GM18861 (cell line): Measurements from ENCODE around the gene INSM1.

Source experiments
- ATAC-seq: cut with Tn5 transposase; IDR thresholded peaks from one replicate; pipeline ENCODE4 v1.9.1; 2021; ENCODE audit not compliant: unreplicated experiment

Gene INSM1

DNA sequence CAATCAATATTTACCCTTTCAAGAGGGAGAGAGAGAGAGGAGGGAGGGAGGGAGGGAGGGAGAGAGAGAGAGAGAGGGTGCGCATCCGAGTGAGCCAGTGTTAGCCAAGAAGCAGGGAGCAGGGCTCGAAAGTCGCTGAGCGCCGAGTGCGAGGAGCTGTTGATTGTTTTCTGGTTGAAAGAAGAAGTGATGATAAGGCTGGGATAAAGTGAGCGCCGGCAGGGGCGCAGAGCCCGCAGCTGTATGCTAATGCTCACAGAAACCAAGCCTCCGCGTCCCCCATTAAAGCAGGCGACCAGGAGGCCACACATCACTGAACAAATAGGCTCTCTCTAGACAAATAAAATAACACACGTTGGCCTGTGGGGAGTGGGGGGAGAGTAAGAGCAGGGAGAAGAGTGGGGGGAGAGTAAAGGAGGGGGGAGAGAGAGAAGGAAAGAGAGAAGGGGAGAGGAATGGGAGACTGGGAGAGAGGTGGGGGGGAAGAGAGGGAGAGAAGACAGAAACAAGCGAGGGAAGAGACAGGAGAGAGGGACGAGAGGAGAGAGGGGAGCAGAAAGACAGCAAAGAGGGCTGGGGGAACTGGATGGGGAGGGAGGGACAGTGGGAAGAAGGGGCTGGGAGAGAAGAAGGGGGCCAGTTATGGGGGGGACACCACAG, 5.0 kb upstream of the INSM1 start:
- no peak for ATAC-seq

DNA sequence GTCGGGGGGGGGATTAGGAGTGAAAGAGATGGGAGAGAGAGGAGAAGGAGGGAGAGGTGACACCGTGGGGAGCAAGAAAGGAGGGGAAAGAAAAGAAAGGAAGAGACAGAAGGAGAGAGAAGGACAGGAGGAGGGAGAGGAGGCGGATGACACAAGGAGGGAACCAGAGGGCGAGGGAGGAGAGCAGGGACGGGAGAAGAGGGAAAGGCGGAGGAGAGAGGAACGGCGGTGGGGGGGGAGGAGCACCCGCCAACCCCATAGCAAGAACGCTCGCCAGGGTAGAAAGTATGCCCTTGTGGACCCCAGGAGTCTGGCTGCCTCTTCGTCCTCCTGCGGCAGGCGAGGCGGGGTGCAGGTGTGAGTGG, 4.5 kb upstream of the INSM1 start:
- ATAC-seq = no peak

DNA sequence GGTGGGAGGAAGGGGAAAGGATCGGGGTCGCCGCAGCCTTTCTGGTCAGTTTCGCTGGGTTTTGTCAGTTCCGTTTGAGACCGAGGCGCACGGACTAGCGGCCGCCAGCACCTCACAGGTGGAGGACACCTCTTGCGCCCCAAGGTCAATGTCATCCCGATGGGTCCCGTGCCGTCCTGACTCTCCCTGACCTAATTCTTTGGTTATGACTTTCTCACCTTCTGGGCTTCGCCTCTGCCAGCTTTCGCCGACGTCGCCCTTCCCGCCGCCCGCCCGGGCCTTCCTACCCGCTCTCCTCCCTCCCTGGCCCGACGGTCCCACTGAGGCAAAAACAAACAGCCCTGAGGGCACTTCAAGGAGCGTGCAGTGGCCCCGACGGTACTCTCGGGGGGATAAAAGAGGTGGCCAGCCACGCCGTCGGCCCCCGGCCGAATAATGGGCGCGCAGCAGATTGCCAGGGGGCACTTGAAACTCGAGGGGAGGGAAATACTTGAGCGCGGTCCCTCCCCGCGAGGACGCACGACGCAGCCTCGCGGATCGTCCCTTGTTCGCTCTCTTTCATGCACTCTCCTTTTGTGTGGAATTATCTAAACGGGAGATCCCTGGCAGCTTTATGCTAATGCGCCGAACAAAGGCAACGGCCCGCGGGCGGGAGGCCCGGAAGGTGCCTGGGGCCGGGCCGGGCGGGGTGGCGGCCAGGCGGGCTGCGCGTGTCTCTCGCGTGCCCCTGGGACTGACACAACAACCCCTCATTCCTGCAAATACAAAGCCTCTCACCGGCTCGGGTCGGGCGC, 3.9 kb upstream of the INSM1 start:
- ATAC-seq = no peak

DNA sequence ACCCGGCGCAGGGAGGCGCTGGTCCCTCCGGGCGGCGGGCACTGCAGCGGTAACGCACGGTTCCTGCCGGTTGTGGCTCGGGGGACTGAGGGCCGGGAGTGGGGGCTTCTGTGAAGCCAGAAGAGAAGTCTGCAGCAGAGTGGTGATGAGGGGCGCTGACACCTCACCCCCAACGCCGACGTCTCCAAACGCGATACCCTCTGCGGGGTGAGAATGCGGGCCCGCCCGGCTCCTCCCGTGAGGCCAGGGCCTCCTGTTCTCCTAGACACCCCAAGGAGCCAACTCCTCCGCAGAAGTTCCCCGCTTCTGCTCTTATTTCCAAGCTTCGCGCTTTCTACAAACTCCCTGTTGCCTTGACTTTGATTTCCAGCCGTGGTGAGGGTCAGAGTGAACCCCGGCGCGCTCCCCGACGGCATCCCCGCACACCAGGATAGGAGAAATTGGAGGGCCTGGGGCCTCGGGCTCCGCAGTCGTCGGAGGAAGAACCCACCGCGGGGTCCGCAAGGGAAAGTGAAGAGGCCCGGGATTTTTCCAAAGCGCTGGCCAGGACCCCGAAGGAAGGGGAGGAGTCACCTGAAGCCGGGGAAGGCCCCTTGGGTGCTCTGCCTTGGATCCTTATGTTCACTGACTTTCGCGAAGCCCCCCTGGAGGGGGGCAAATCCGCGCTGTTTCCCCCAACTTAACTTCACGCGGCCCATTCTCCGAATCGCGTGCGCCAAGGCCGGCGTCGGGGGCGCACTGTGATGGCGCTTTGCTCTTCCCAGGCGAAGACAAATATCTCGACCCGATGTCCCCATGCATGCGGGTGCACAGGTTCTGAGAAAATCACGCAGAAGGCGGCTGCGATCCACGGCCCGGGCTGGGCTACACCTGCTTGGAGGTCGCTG, 3.1 kb upstream of the INSM1 start:
- ATAC-seq = no peak

DNA sequence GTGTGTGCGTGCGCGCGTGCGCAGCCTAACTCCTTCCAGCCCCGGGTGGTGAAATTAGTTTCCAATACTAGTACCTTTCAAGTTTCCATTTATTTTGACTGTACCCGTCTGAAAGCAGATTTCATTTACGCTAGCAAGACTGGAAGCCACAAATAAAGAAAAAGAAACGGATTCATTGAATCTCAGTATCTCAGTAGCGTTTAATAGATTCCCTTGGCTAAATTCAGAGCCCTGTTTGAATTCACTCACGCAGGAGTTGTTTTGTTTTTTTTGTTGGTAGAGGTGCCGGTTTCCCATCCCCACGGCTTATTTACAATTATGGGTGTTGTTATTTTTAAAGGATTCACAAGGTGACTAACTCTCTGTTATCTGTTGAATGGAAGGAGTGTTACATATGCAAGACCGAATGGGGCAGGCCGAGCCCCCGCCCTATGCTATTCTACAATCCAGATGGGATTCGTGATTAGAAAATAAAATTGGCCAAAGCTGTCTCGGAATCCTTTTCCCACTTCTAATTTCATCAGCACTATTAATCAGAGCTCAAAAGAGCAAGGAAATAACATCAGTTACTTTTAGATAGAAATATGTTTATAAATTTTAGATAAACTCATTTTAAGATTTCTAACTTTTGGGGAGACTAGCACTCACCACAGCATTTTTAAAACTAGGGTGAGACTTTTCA, 2.3 kb upstream of the INSM1 start:
- no peak for ATAC-seq

DNA sequence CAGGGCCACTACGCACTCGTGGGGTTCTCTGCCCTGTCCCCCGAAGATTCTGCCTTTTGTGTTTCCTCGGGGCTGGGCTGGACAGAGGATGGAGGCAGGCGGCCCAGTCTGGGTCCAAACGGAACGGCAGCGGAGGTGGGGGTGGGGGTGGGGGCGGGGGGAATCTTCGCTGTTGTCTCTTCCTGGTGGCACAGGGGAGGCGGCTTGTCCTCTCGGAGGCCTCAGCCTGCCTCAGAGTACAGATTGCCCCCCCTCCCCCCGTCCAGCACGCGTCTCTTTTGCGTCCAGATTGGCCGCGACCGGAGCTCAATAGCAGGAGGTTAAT, 1.4 kb upstream of the INSM1 start:
- ATAC-seq = no peak

DNA sequence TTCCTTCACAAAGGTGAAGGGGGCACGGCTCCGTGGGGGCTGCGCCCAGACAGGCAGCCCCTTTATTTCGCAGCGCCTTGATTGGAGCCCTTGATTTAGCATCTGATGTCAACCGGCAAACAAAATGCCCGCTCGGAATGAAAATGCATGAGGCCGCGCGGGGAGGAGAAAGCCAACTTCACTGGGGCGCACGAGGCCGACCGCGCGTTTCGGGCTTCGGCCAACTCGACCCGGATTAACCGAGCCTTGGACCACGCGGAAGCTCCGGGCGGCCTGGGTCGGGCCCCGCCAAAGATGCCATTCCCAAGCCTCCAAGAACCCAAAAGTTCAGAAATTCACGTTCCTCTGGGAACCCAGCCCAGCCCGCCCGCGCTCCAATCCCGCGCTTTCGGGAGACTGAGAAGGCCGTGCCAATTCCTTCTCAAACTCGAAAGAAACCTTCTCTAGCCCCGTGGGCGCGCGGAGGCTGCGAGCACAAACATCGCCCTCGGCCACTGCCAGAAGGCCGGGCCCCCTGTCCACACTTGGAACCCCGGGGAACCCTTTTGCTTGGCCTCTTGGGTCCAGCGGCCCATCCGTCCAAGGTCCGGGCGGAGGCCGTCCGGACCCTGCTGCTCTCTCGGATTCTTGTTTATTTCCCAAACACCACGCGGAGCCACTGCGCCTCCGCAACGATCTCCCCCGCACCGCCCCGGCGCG, 879 bp upstream of the INSM1 start:
- no peak for ATAC-seq

DNA sequence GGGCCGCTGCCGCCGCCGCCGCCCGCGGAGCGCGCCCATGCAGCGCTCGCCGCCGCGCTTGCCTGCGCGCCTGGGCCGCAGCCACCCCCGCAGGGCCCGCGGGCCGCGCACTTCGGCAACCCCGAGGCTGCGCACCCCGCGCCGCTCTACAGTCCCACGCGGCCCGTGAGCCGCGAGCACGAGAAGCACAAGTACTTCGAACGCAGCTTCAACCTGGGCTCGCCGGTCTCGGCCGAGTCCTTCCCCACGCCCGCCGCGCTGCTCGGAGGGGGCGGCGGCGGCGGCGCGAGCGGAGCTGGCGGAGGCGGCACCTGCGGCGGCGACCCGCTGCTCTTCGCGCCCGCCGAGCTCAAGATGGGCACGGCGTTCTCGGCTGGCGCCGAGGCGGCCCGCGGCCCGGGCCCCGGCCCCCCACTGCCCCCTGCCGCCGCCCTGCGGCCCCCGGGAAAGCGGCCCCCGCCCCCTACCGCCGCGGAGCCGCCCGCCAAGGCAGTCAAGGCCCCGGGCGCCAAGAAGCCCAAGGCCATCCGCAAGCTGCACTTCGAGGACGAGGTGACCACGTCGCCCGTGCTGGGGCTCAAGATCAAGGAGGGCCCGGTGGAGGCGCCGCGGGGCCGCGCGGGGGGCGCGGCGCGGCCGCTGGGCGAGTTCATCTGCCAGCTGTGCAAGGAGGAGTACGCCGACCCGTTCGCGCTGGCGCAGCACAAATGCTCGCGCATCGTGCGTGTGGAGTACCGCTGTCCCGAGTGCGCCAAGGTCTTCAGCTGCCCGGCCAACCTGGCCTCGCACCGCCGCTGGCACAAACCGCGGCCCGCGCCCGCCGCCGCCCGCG, 730 bp downstream of the INSM1 start:
- no peak for ATAC-seq

DNA sequence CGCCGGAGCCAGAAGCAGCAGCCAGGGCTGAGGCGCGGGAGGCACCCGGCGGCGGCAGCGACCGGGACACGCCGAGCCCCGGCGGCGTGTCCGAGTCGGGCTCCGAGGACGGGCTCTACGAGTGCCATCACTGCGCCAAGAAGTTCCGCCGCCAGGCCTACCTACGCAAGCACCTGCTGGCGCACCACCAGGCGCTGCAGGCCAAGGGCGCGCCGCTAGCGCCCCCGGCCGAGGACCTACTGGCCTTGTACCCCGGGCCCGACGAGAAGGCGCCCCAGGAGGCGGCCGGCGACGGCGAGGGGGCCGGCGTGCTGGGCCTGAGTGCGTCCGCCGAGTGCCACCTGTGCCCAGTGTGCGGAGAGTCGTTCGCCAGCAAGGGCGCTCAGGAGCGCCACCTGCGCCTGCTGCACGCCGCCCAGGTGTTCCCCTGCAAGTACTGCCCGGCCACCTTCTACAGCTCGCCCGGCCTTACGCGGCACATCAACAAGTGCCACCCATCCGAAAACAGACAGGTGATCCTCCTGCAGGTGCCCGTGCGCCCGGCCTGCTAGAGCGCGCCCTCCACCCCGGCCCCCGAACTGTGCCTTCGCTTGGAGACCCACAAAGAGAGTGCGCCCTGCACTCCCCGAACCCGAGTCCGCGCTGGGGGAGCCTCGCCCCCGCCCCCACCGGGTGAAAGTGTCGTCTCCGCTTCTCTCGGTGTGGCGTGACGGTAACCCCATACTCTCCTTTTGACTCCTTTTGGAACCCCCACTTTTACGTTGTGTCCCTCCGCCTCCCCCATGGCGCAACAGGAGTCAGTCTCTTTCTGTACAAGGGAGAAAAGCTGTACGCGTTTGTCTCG, 1.6 kb downstream of the INSM1 start:
- ATAC-seq = no peak

DNA sequence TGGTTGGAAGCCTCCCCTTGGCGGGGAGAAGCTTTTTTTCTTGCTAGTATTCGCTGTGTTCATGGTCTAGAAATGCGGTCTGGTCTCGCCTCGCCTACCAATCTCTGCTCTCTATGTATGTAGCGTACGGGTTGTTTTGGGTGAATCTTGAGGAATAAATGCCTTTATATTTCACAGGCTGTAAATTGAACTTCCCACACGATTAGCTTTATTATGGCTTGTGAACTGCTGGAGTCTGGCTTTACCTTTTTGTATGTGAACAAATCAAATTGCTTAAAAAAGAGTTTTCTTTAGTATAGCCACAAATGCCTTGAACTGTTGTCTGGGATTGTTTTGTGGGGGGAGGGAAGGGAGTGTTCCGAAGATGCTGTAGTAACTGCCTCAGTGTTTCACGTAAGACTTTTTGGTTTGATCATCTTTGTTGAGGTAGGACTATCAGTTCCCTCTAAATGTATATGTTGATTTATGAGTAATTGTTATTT, 2.2 kb downstream of the INSM1 start:
- no peak for ATAC-seq

DNA sequence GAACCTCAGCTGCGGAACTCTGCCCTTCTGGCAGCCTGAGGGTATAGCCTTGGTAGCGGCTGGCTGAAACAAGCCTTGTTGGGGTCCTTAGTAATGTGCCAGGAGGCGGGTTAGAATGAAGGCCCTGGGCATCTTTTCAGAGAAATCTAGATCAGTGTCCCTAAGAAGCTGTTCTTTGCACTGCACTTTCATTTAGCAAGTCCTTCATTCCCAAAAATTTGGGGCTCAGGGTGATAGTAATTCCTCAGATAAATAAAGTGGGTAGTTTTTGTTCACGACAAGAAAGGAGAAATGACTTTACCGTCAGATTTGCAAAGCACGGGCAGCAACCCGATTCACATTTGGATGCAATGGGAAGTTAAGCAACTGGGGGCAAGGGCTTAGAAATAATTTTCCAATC, 3.2 kb downstream of the INSM1 start:
- no peak for ATAC-seq

DNA sequence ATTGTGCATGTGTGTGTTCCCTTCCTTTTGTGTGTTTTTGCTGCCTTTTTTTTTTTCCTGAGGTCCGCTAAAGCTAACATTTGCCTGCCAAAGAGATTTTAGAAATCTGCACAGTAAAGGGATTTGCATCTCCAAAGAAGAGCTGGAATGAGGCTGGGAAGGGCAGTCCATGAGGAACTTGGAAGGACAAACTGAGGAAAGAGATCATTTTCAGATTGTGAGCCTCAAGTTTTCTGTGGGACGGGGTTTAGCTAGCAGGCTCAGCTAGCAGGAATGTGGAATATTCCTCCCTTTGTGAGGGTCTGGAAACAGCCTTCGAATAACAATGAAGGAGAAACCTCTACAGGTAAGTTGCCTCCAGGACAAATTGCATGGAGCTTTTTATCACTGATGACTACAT, 3.8 kb downstream of the INSM1 start:
- no peak for ATAC-seq

DNA sequence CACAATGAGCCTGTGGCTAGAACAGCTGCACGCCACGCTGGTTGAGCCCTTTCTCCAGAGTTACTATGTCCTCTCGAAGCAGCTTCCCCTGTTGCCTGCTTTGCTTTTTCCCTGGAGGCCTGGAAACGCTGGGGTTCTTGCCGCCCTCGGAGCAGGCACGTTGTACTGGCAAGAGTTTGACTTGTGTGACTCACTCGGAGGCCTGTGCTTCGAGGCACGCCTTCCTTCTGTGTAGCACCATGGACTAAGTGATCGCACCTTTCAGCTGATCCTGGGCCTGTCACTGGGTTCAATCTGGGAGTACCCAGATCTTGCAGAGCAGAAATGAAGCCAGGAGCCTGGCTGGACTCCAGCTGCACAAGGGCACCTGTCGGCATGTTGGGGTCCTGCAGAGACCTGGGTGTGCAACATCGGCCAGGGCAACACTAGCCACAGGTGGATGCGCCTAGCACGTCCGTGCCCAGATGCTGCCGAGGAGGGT, 5.2 kb downstream of the INSM1 start:
- ATAC-seq = no peak

DNA sequence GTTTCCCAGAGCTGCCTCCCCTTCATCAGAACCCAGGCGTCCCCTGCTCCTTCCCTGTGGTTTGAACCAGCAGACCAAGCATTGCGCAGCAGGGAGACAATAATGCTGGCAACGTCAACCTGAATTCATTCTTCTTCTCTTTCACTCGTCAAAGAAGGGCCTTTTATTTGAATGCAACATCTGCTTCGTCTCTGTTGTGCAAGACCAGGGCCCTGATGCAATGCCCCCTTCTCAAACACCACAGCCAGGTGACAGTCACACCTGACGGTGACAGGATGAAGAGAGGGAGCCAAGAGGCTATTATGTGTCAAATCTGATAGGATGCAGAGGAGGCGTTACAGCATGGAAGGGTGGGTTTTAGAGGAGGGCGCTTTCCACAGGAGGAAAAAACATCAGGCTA, 8.0 kb downstream of the INSM1 start:
- no peak for ATAC-seq

DNA sequence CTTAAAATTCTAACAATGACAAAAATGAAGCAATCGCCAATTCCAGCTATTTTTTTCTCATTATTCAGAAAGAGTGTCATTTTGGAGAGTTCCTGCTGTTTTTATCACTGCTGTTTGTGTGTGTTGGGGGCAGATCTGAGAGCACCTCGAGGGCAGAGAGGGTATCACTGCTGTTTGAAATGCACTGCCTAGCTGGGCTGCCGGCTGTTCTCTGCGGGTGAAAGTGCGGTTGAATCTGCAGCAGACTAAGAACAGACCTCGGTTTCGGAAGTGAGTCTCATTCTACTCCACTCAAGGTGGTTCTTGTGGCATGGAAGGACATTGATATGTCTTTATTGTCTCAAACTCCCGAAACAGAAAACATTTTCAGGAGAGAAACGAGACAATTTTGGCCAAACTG, 18.3 kb downstream of the INSM1 start:
- no peak for ATAC-seq

DNA sequence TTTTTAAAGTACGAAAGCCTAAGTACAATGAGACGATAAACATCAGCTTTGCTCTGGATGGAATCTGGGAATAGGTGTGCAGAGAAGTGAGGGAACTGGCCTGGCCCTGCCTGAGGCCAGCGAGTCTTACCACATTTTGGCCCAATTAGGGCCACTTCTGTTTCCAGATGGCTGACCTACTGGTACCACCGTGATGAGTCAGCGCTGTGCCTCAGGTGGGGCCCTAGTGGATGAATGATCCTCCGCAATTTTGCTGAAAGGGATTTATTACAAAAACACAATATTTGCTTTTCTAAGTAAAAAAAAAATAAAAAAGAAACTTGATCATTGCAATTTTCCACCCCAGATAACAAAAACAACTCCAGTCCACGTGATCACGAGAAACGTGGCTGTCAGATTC, 22.5 kb downstream of the INSM1 start:
- no peak for ATAC-seq

DNA sequence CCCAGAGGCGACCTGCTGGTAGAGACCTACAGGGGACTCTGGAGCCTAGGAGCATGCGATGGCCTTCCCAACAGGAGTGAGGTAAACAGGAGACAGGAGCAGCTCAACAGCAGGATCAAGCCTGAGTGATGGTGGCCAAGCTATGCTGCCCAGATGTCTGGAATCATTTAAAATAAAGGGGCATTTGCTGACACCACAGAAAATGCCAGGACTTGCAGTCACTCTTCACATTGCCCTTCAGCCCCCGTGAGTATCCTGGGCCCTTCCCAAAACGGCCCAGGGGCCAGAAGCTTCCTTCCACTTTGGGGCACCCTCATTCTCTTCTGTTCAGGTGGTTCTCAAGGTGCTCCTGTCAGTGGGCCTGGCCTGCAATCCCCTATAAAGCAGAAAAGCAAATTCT, 23.2 kb downstream of the INSM1 start:
- no peak for ATAC-seq

DNA sequence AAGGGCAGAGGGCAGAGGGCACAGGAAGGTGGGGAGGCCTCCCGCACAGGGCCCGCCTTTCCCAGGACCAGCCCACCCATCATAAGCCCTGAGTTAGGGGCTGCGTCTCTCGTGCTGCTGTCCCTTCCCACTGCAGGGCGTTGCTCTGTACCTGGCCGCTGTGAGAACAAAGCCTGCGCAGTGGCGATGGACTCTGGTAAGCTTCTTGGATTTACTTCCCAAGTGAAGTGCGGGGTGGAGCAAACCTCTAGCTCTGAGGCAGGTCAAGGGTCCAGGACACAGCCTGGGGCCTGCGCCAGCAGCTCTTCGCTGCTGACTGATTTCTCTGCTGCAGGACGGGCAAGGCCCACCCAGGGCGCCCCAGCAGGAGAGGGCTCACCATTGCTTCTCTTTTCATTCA, 23.9 kb downstream of the INSM1 start:
- ATAC-seq = no peak
